Measurements from ENCODE around the gene THTPA.
"Not testable (repeated sequence)": the region's sequence is repeated elsewhere in the genome, so short reads cannot be mapped to it uniquely, and the experiment has no call there.

Gene THTPA

GRCh38 chr14:23584527-23585203 is 28.6 kb downstream of the THTPA start:
- not testable (repeated sequence) for FAIRE-seq

GRCh38 chr14:23588884-23589598 is 33.0 kb downstream of the THTPA start:
- FAIRE-seq = no peak

- no peak for FAIRE-seq
Measured at GRCh38 chr14:23589606-23590005, 33.5 kb downstream of the THTPA start.

- FAIRE-seq = no peak
Measured at GRCh38 chr14:23590198-23590597, 34.1 kb downstream of the THTPA start.

GRCh38 chr14:23594191-23594590 is 38.1 kb downstream of the THTPA start:
- not testable (repeated sequence) for FAIRE-seq

GRCh38 chr14:23600322-23600707 is 44.2 kb downstream of the THTPA start:
- FAIRE-seq = no peak

GRCh38 chr14:23600806-23601205 is 44.7 kb downstream of the THTPA start:
- no peak for FAIRE-seq

GRCh38 chr14:23601424-23601823 is 45.4 kb downstream of the THTPA start:
- FAIRE-seq = no peak

GRCh38 chr14:23601845-23602180 is 45.7 kb downstream of the THTPA start:
- no peak for FAIRE-seq

- no peak for FAIRE-seq
Measured at GRCh38 chr14:23602181-23603095, 46.4 kb downstream of the THTPA start.

GRCh38 chr14:23603103-23603502 is 47.0 kb downstream of the THTPA start:
- FAIRE-seq = no peak

- no peak for FAIRE-seq
Measured at GRCh38 chr14:23604148-23604547, 48.1 kb downstream of the THTPA start.

- no peak for FAIRE-seq
Measured at GRCh38 chr14:23604675-23605170, 48.7 kb downstream of the THTPA start.

GRCh38 chr14:23605931-23606585 is 50.0 kb downstream of the THTPA start:
- FAIRE-seq = no peak

- no peak for FAIRE-seq
Measured at GRCh38 chr14:23608454-23608853, 52.4 kb downstream of the THTPA start.

GRCh38 chr14:23609001-23609400 is 52.9 kb downstream of the THTPA start:
- no peak for FAIRE-seq

GRCh38 chr14:23609411-23610089 is 53.5 kb downstream of the THTPA start:
- FAIRE-seq = not testable (repeated sequence)
